Osteoblast (primary cell): ENCODE results near the gene RBKS. TPM values are rescaled to one million over a fixed set of nuclear protein-coding genes. Genes with fewer than 3 reads are reported as not detected.

Source experiments
- DNase-seq: peaks from one replicate; pipeline ENCODE4 v3.0.0; 2011; ENCODE audit warnings: low spot score, mixed read lengths; ENCODE audit not compliant: insufficient read length; ENCODE audit errors: missing footprints
- H2AFZ ChIP-seq: 2 replicates; pipeline ENCODE4 v1.6.0; 2011; ENCODE audit warnings: mild to moderate bottlenecking, low read length
- H3K27ac ChIP-seq: 2 replicates; pipeline ENCODE4 v1.5.1; 2011; ENCODE audit warnings: mild to moderate bottlenecking, low read depth, low read length, moderate library complexity
- H3K27me3 ChIP-seq: 2 replicates; pipeline ENCODE4 v1.6.0; 2012; ENCODE audit warnings: mild to moderate bottlenecking, control low read depth, inconsistent platforms, low read length, moderate library complexity; ENCODE audit not compliant: insufficient read depth
- H3K36me3 ChIP-seq: 2 replicates; pipeline ENCODE4 v1.5.1; 2011; ENCODE audit warnings: mild to moderate bottlenecking, low read length, control low read depth, moderate library complexity; ENCODE audit not compliant: insufficient read depth
- H3K4me1 ChIP-seq: 2 replicates; pipeline ENCODE4 v1.5.1; 2011; ENCODE audit warnings: mild to moderate bottlenecking, low read length, control low read depth, moderate library complexity; ENCODE audit not compliant: insufficient read depth
- H3K4me2 ChIP-seq: 2 replicates; pipeline ENCODE4 v1.6.0; 2011; ENCODE audit warnings: mild to moderate bottlenecking, low read length; ENCODE audit not compliant: insufficient read depth
- H3K4me3 ChIP-seq: fragments of 200-600 bp; sonication (generic); 3 replicates; pipeline ENCODE4 v1.5.1; 2012; ENCODE audit warnings: mild to moderate bottlenecking, low read length, inconsistent platforms; ENCODE audit not compliant: insufficient read depth
- H3K79me2 ChIP-seq: 2 replicates; pipeline ENCODE4 v1.6.0; 2012; ENCODE audit warnings: mild to moderate bottlenecking, low read length, control low read depth, inconsistent platforms; ENCODE audit not compliant: insufficient read depth
- H3K9me3 ChIP-seq: 2 replicates; pipeline ENCODE4 v1.5.1; 2011; ENCODE audit warnings: low read depth, low read length, control low read depth
- H4K20me1 ChIP-seq: 2 replicates; pipeline ENCODE4 v1.6.0; 2012; ENCODE audit warnings: mild to moderate bottlenecking, low read length, control low read depth; ENCODE audit not compliant: insufficient read depth
- total RNA-seq: library from RNA; depleted of rRNA; stranded (reverse); fragments of >200 nt; gene quantifications from 2 replicates; pipeline ENCODE4 v1.2.3, GENCODE V29; 2012
- TF ChIP-seq, protein P1 (sequence below): IDR thresholded peaks from 2 replicates; pipeline ENCODE4 v1.5.1; 2011; ENCODE audit warnings: mild to moderate bottlenecking, low read depth, low read length, moderate library complexity; ENCODE audit errors: extremely low read depth

RBKS gene
- total RNA-seq, 1 donor, result 1.1 TPM

DNA sequence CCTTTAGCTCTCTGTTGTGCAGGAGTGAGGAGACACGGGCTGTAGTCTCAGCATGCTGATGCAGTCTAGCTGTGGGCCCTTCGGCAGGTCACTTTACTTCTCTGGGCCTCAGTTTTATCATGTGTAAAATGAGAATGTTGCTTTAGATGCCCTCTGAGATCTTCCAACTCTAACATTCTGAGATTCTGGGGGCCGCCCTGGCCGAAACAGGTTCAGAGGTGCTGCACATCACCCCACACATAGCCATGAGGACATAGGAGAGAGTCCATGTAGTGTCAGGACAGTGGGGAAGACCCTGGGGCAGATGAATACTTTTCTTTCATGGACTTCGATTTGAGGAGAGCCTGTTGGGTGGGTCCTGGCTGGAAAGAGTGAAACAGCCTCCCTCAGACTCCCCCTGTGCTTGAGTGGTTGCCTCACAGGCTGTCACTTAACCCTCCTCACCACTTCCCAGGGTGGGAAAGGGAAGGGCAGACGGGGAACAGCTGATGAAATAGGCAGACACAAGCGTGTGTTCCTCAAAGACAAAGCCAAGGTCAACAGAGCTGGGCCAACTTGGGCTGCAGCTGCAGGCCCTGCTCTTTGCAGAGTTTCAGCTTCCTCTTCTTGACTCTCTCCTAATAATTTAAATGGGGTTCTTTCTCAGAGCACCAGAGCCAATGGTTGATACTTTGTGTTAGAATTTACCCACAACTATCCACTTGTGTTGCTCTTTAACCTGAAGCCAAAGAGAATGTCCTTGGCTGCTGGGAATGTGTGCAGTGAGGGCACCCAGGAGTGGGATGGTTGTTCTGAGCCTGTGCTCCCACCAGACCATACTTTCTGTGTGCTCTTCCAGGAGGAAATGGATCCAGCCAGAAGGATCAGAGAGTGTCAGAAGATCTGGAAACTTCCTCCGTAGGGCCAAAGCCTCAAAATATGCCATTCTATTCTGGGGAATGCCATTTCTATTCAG lies 133.4 kb downstream of the RBKS start:
- Histone ChIP-seq H3K4me1 (peaks cover 18% of the 10 kb centered on the region), H3K4me3 (no peak overlapping the region), H3K4me2 (no peak overlapping the region), H4K20me1 (no peaks in the 10 kb centered on the region), H3K36me3 (no peaks in the 10 kb centered on the region), H3K27ac (no peak overlapping the region), H2AFZ (no peak overlapping the region), H3K79me2 (no peaks in the 10 kb centered on the region), H3K9me3 (no peaks in the 10 kb centered on the region), H3K27me3 (no peaks in the 10 kb centered on the region)
- TF ChIP-seq, protein P1, sequence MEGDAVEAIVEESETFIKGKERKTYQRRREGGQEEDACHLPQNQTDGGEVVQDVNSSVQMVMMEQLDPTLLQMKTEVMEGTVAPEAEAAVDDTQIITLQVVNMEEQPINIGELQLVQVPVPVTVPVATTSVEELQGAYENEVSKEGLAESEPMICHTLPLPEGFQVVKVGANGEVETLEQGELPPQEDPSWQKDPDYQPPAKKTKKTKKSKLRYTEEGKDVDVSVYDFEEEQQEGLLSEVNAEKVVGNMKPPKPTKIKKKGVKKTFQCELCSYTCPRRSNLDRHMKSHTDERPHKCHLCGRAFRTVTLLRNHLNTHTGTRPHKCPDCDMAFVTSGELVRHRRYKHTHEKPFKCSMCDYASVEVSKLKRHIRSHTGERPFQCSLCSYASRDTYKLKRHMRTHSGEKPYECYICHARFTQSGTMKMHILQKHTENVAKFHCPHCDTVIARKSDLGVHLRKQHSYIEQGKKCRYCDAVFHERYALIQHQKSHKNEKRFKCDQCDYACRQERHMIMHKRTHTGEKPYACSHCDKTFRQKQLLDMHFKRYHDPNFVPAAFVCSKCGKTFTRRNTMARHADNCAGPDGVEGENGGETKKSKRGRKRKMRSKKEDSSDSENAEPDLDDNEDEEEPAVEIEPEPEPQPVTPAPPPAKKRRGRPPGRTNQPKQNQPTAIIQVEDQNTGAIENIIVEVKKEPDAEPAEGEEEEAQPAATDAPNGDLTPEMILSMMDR, result no peak
- no peak for DNase-seq

DNA sequence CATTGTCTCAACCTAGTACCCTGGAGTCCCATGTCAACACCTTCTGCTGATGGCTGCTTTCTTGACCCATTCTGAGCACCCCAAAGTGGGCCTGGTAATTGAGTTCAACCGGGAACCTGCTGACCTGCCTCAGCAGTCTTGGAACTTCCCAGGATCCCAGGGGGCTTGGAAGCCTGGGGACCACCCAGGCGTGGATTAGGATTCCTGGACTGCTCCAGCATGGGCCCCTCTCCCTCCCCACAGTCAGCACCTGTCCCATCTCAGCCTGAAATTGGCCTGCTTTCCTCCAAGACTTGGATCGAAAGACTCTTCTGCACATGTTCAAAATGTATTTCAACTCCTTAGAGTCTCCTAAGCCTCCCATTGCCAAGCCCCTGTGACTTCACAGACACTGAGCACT lies 134.1 kb downstream of the RBKS start:
- Histone ChIP-seq H3K36me3 (no peaks in the 10 kb centered on the region), H2AFZ (no peak overlapping the region), H3K9me3 (no peaks in the 10 kb centered on the region), H3K27ac (no peak overlapping the region), H3K4me2 (no peak overlapping the region), H3K4me1 (peaks cover 10% of the 10 kb centered on the region), H3K27me3 (no peaks in the 10 kb centered on the region), H3K79me2 (no peaks in the 10 kb centered on the region), H3K4me3 (no peak overlapping the region), H4K20me1 (no peaks in the 10 kb centered on the region)
- TF ChIP-seq, protein P1, result no peak
- no peak for DNase-seq

DNA sequence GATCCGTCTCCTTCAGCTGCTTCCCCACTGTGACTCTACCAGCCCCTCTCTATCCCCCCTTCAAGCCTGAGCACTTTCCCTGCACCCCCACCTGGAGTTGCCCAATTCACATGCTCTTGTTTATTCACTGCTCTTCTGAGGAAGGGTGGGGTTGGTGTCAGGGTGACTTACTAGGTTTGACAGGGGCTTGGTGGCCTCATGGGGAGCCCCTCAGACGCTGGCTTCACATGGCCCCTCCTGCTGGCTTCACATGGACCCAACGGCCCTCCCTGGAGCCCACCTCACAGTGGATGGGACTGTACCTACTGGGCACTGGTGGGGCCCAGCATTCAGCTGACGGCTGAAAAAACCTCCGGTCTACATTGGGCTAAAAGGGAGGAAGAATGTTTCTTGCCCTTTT lies 135.4 kb downstream of the RBKS start:
- peaks cover 6% of the 10 kb centered on the region for H3K4me1 ChIP-seq
- H3K9me3 ChIP-seq, result no peaks in the 10 kb centered on the region
- no peaks in the 10 kb centered on the region for H3K36me3 ChIP-seq
- no peak overlapping the region for H3K4me3 ChIP-seq
- H3K27ac ChIP-seq, result no peak overlapping the region
- peak; percentile 45 for DNase-seq
- H3K27me3 ChIP-seq, result no peaks in the 10 kb centered on the region
- H2AFZ ChIP-seq, result no peak overlapping the region
- TF ChIP-seq, protein P1, result no peak
- peak overlapping the region; percentile 10 for H3K4me2 ChIP-seq
- no peaks in the 10 kb centered on the region for H4K20me1 ChIP-seq
- H3K79me2 ChIP-seq, result no peaks in the 10 kb centered on the region

DNA sequence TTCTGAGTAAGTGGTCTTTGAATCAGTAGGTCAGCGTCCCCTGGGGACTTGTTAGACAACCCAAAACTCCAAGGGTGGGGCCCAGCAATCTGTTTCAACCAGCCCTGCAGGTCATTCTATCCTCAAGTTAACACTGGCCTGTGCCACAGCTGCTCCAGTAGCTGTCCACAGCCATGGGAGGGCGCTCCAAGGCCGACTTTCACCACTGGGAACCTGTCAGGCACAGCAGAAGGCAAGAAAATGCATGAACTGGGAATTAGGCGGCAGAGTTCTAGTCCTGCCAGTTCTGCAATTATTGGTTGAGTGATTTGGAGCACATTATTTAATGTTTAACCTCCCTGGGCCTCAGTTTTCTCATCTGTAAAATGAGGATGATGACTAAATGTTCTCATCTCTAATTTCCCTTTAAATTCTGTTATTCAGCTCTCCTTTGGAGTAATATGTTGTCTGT lies 136.0 kb downstream of the RBKS start:
- TF ChIP-seq, protein P1, result peak; percentile 98
- H3K4me1 ChIP-seq, result peaks cover 6% of the 10 kb centered on the region
- H2AFZ ChIP-seq, result no peak overlapping the region
- H3K4me3 ChIP-seq, result no peak overlapping the region
- no peaks in the 10 kb centered on the region for H3K9me3 ChIP-seq
- H3K27me3 ChIP-seq, result no peaks in the 10 kb centered on the region
- no peaks in the 10 kb centered on the region for H3K79me2 ChIP-seq
- no peaks in the 10 kb centered on the region for H3K36me3 ChIP-seq
- H3K27ac ChIP-seq, result no peak overlapping the region
- no peak overlapping the region for H3K4me2 ChIP-seq
- H4K20me1 ChIP-seq, result no peaks in the 10 kb centered on the region
- peak; percentile 91 for DNase-seq
